Breast epithelium (tissue), 3 donors: ENCODE results near the gene ELMO2.
"Not testable (repeated sequence)": the region's sequence is repeated elsewhere in the genome, so short reads cannot be mapped to it uniquely, and the experiment has no call there.

Experiments used
- CTCF ChIP-seq, 3 donors: fragments of 450-650 bp; IDR thresholded peaks; one replicate each; pipeline ENCODE4 v1.5.1; 2016 to 2017; ENCODE audit warnings: antibody characterized with exemption in 3 of 3, mild to moderate bottlenecking in 3 of 3, moderate library complexity in 3 of 3
- POLR2AphosphoS5 ChIP-seq, 3 donors: sonication (generic); formaldehyde crosslinking; IDR thresholded peaks; one replicate each; pipeline ENCODE4 v1.6.1; 2017; ENCODE audit warnings: antibody characterized with exemption in 3 of 3

GRCh38 chr20:46387054-46387453 lies 19.4 kb downstream of the ELMO2 start:
- TF ChIP-seq CTCF, POLR2AphosphoS5 (IDR thresholded peaks at IDR 0.05): not testable (repeated sequence)
